Measurements from ENCODE around the gene OR9A4.

Gene OR9A4

DNA sequence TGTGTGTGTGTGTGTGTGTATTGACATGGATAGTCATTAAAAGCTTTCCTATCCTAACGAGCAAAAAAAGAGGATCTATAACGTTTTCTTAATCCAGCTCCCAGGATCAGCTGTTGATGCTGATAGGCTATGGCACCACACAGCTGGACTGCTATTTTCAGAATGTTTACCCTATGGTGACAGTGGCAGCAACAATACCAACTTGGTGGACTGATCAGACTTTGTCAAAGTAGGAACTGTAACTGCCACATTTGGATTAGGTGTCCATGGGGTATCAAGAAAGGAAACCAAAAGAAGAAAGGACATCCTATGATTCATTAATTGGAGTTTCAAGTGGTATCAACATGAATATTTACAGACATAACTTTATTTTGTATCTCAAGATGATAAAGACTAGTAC is 33.3 kb downstream of the OR9A4 start:
- DNase-seq: no peak

DNA sequence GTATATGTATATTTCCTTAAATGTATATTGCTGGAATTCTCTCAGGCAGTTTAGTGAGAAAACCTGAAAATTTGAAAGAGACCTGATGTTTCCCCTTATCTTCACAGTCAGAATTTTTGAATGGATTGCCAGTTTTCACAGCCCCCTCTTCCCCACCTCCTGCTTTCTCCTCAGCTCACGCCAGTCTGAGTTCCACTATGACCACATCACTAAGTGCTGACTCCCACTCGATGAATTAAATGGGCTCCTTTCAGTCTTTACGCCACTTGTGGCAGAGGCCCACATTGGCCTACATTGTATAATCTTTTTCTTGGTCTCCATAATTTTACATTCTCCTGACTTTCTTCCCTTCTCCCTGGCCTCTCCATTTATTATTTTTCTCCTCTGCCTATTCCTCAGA is 33.7 kb downstream of the OR9A4 start:
- DNase-seq: no peak

DNA sequence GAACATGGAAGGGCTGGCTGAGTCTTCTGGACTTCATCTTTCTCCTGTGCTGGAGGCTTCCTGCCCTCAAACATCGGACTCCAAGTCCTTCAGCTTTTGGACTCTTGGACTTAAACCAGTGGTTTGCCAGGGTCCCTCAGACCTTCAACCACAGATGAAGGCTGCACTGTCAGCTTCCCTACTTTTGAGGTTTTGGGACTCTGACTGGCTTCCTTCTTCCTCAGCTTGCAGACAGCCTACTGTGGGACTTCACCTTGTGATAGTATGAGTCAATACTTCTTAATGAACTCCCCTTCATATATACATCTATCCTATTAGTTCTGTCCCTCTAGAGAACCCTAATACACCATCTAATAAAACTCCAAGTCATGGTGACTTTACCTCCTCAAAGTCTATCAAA is 34.6 kb downstream of the OR9A4 start:
- no peak for DNase-seq

DNA sequence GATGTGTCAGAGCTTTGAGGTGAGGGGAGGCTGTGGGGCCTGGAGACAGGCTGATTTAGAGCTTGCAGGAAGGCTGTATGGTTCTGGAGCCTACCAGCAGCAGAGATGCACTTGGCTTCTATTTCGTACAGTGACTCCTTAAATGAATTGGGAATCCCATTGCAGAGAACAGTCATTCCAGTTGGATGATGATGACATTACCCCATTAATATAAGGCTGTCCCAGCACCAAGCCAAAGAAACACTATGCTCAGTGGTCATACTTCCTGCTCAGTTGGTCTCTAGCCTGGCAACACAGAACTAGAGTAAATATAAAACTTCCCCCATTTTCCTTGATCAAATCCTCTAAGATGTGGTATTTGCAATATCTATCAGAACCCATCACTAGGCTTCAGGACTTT is 36.3 kb downstream of the OR9A4 start:
- no peak for DNase-seq

DNA sequence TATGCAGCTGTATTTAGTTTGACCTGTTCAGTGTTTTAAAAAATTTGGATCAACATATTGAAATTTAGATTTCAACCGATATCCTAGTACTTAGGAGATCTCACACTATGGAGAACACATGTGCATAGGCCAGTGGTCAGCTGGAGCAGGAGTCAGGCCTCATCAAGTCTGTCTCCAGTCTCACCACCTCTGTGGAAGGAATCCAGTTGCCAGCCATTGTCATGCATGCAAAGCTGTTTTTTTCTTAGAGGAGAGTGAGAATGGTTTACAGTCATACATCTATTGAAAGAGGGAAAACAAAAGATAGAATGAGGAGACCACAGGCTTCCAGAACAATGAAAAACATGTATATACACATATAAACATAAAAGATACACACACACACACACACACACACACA is 38.1 kb downstream of the OR9A4 start:
- DNase-seq: no peak

DNA sequence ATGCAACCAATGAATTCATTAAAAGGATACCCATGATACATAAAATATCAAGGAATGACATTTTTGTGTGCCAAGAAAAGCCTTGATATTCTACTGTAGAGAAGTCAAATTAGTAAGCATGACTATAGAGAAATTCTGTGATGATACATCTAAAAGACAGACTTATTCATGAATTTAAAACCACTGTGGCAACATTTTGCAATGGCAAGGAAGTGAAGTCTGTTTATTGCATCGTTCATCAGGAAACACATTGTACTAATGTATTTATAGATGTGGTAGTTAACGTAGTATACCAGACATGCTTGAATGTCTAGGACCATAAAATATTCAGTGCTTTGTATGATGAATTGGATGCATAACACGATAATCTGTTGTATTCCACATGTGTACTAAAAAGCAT is 39.9 kb downstream of the OR9A4 start:
- no peak for DNase-seq

DNA sequence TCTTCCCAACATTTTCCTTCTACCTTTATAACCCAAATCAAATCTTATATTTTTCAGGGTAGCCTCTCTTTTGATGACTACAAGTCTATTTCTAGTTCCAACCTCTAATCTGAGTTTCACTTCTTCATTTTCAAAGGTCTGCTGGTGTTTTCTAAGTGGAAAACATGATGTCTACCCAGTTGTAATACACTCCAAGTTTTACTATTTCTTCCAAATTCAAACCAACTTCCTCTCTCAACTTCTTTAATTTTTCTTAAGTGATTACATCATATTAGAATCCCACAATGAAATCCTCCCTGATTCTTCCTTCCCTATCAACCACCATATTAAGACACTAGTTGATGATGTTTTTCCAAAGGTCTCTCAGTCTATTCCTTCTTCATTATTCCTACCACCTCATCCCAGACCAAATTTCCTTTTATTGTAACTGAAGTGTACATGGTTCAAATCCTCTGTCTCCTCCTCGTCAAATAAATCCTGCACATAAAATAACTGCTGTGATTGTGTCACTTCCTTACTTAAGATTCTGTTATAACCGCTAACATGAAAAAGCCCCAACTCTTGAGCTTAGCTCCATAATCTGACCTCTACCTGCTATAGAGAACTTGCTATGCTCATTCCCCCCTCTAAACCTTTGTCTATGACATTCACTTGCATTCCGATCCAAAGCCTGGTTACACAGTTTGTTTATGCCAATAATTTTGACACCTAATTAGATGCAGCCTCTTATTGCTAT is 44.7 kb downstream of the OR9A4 start:
- DNase-seq: no peak
